C4-2B (cell line): ENCODE data around the gene TRPV6.

ENCODE experiments used
- ZFX ChIP-seq: fragments of 450-650 bp; IDR thresholded peaks from 2 replicates; pipeline ENCODE4 v1.6.1; 2017
- TF ChIP-seq, protein P1 (sequence below): fragments of 450-650 bp; conservative IDR thresholded peaks from 2 replicates; pipeline ENCODE4 v1.5.1; 2017; ENCODE audit warnings: mild to moderate bottlenecking

GRCh38 chr7:142838461-142839213 is 46.9 kb downstream of the TRPV6 start:
- TF ChIP-seq, protein P1, sequence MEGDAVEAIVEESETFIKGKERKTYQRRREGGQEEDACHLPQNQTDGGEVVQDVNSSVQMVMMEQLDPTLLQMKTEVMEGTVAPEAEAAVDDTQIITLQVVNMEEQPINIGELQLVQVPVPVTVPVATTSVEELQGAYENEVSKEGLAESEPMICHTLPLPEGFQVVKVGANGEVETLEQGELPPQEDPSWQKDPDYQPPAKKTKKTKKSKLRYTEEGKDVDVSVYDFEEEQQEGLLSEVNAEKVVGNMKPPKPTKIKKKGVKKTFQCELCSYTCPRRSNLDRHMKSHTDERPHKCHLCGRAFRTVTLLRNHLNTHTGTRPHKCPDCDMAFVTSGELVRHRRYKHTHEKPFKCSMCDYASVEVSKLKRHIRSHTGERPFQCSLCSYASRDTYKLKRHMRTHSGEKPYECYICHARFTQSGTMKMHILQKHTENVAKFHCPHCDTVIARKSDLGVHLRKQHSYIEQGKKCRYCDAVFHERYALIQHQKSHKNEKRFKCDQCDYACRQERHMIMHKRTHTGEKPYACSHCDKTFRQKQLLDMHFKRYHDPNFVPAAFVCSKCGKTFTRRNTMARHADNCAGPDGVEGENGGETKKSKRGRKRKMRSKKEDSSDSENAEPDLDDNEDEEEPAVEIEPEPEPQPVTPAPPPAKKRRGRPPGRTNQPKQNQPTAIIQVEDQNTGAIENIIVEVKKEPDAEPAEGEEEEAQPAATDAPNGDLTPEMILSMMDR: no peak
- TF ChIP-seq ZFX: no peak
